H1 (cell line): ENCODE measurements around the gene LRP8. TPM values are rescaled to one million over a fixed set of nuclear protein-coding genes. Genes with fewer than 3 reads are reported as not detected.

Source experiments
- CBX5 ChIP-seq: fragments of 300-800, 300-1000 bp; sonication (generic); IDR thresholded peaks from 2 replicates; pipeline ENCODE4 v1.7.1; 2016; ENCODE audit warnings: antibody characterized with exemption, low read length, low read depth
- HDAC6 ChIP-seq: IDR thresholded peaks from one replicate; pipeline ENCODE4 v1.7.1; 2012; ENCODE audit warnings: low read depth, mild to moderate bottlenecking, inconsistent platforms, low read length, moderate library complexity
- polyA plus RNA-seq, 7 experiments: library from polyadenylated mRNA; depleted of rRNA in 3 of 7; stranded (reverse) in 5 of 7; unstranded in 2 of 7; fragments of >200 nt in 5 of 7; fragments of 200-250 nt in 2 of 7; gene quantifications; 1 replicate in 5 of 7; 2 replicates in 1 of 7; 4 replicates in 1 of 7; pipeline versions ENCODE4 v1.2.1 to v1.2.3, GENCODE V29; 2011 to 2013; ENCODE audit warnings: missing spikeins in 2 of 7, mixed read lengths in 2 of 7
- total RNA-seq: library from RNA; stranded (reverse); fragmentation: NEBNext Ultra II Directional; extraction: Animal tissue kit (Norgen Biotek cat#: 25700); gene quantifications from 2 replicates; pipeline ENCODE4 v1.2.1, GENCODE V29; 2021
- TF ChIP-seq, protein P1 (sequence below): fragments of 300-600 bp; sonication (generic); IDR thresholded peaks from 2 replicates; pipeline ENCODE4 v1.7.1; 2012; ENCODE audit warnings: low read length, moderate library complexity, mild to moderate bottlenecking, inconsistent platforms; ENCODE audit not compliant: insufficient replicate concordance

Gene LRP8
- total and polyA plus RNA-seq, 2 of the 8 experiments (the other 6 are each of a cell fraction or from before 2014, with no cell fraction given) = 63.2 to 66.4 TPM

- TF ChIP-seq, protein P1, sequence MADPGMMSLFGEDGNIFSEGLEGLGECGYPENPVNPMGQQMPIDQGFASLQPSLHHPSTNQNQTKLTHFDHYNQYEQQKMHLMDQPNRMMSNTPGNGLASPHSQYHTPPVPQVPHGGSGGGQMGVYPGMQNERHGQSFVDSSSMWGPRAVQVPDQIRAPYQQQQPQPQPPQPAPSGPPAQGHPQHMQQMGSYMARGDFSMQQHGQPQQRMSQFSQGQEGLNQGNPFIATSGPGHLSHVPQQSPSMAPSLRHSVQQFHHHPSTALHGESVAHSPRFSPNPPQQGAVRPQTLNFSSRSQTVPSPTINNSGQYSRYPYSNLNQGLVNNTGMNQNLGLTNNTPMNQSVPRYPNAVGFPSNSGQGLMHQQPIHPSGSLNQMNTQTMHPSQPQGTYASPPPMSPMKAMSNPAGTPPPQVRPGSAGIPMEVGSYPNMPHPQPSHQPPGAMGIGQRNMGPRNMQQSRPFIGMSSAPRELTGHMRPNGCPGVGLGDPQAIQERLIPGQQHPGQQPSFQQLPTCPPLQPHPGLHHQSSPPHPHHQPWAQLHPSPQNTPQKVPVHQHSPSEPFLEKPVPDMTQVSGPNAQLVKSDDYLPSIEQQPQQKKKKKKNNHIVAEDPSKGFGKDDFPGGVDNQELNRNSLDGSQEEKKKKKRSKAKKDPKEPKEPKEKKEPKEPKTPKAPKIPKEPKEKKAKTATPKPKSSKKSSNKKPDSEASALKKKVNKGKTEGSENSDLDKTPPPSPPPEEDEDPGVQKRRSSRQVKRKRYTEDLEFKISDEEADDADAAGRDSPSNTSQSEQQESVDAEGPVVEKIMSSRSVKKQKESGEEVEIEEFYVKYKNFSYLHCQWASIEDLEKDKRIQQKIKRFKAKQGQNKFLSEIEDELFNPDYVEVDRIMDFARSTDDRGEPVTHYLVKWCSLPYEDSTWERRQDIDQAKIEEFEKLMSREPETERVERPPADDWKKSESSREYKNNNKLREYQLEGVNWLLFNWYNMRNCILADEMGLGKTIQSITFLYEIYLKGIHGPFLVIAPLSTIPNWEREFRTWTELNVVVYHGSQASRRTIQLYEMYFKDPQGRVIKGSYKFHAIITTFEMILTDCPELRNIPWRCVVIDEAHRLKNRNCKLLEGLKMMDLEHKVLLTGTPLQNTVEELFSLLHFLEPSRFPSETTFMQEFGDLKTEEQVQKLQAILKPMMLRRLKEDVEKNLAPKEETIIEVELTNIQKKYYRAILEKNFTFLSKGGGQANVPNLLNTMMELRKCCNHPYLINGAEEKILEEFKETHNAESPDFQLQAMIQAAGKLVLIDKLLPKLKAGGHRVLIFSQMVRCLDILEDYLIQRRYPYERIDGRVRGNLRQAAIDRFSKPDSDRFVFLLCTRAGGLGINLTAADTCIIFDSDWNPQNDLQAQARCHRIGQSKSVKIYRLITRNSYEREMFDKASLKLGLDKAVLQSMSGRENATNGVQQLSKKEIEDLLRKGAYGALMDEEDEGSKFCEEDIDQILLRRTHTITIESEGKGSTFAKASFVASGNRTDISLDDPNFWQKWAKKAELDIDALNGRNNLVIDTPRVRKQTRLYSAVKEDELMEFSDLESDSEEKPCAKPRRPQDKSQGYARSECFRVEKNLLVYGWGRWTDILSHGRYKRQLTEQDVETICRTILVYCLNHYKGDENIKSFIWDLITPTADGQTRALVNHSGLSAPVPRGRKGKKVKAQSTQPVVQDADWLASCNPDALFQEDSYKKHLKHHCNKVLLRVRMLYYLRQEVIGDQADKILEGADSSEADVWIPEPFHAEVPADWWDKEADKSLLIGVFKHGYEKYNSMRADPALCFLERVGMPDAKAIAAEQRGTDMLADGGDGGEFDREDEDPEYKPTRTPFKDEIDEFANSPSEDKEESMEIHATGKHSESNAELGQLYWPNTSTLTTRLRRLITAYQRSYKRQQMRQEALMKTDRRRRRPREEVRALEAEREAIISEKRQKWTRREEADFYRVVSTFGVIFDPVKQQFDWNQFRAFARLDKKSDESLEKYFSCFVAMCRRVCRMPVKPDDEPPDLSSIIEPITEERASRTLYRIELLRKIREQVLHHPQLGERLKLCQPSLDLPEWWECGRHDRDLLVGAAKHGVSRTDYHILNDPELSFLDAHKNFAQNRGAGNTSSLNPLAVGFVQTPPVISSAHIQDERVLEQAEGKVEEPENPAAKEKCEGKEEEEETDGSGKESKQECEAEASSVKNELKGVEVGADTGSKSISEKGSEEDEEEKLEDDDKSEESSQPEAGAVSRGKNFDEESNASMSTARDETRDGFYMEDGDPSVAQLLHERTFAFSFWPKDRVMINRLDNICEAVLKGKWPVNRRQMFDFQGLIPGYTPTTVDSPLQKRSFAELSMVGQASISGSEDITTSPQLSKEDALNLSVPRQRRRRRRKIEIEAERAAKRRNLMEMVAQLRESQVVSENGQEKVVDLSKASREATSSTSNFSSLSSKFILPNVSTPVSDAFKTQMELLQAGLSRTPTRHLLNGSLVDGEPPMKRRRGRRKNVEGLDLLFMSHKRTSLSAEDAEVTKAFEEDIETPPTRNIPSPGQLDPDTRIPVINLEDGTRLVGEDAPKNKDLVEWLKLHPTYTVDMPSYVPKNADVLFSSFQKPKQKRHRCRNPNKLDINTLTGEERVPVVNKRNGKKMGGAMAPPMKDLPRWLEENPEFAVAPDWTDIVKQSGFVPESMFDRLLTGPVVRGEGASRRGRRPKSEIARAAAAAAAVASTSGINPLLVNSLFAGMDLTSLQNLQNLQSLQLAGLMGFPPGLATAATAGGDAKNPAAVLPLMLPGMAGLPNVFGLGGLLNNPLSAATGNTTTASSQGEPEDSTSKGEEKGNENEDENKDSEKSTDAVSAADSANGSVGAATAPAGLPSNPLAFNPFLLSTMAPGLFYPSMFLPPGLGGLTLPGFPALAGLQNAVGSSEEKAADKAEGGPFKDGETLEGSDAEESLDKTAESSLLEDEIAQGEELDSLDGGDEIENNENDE = no peak
- no peak for TF ChIP-seq HDAC6
- no peak for TF ChIP-seq CBX5
These were observed 16.8 kb downstream of the LRP8 start (continued) for GRCh38 chr1:53310847-53311681.
